CD8-positive, alpha-beta memory T cell (primary cell): ENCODE measurements around the gene KCNIP2. TPM values are rescaled to one million over a fixed set of nuclear protein-coding genes. Genes with fewer than 3 reads are reported as not detected.

ENCODE experiments used
- CTCF ChIA-PET: fragments of 350-600 bp; sonication (Branson Sonifier 250); formaldehyde crosslinking; loops from one replicate; lab custom pipeline; 2021; ENCODE audit warnings: antibody characterized with exemption; lab: Charles Lee
- POLR2A ChIA-PET: fragments of 350-600 bp; sonication (Branson Sonifier 250); formaldehyde crosslinking; loops from one replicate; lab custom pipeline; 2021; ENCODE audit warnings: antibody characterized with exemption; lab: Charles Lee
- DNase-seq, 5 donors: peaks; one replicate each; pipeline versions ENCODE4 v3.0.0 to v3.0.0-alpha.2; 2020 to 2022; ENCODE audit warnings: mixed read lengths in 1 of 5
- H3K27ac ChIP-seq: one replicate; pipeline ENCODE4 v1.7.0; 2013; ENCODE audit warnings: low read depth, mild to moderate bottlenecking, low read length, moderate library complexity
- H3K27me3 ChIP-seq: 2 replicates; pipeline ENCODE4 v1.7.0; 2013; ENCODE audit warnings: low read length, mild to moderate bottlenecking; ENCODE audit not compliant: insufficient read depth, poor library complexity, severe bottlenecking
- H3K36me3 ChIP-seq: 2 replicates; pipeline ENCODE4 v1.7.0; 2013; ENCODE audit warnings: mild to moderate bottlenecking, low read length, moderate library complexity; ENCODE audit not compliant: insufficient read depth
- H3K4me1 ChIP-seq: 2 replicates; pipeline ENCODE4 v1.7.0; 2013; ENCODE audit warnings: mild to moderate bottlenecking, low read length, moderate library complexity; ENCODE audit not compliant: insufficient read depth
- H3K4me3 ChIP-seq: 2 replicates; pipeline ENCODE4 v1.7.0; 2013; ENCODE audit warnings: mild to moderate bottlenecking, low read length
- H3K9me3 ChIP-seq: 2 replicates; pipeline ENCODE4 v1.7.0; 2013; ENCODE audit warnings: mild to moderate bottlenecking, low read length
- H3K27ac Mint-ChIP-seq, 8 donors: one replicate each; pipeline ENCODE4 v1.8.0; 2020 to 2021; ENCODE audit warnings: mixed read lengths in 8 of 8, mild to moderate bottlenecking in 6 of 8, inconsistent platforms in 3 of 8, moderate library complexity in 3 of 8
- H3K27me3 Mint-ChIP-seq, 2 donors: one replicate each; pipeline ENCODE4 v1.8.0; 2020 to 2021; ENCODE audit warnings: mixed read lengths in 2 of 2, mild to moderate bottlenecking in 1 of 2, moderate library complexity in 1 of 2
- H3K36me3 Mint-ChIP-seq, 3 donors: one replicate each; pipeline ENCODE4 v1.8.0; 2020 to 2021; ENCODE audit warnings: mixed read lengths in 3 of 3, inconsistent platforms in 1 of 3, mild to moderate bottlenecking in 1 of 3
- H3K4me1 Mint-ChIP-seq, 3 donors: one replicate each; pipeline ENCODE4 v1.8.0; 2020 to 2021; ENCODE audit warnings: mixed read lengths in 3 of 3, inconsistent platforms in 1 of 3, mild to moderate bottlenecking in 1 of 3
- H3K4me3 Mint-ChIP-seq, 7 donors: one replicate each; pipeline ENCODE4 v1.8.0; 2020 to 2021; ENCODE audit warnings: mixed read lengths in 7 of 7, mild to moderate bottlenecking in 6 of 7, moderate library complexity in 4 of 7, inconsistent platforms in 2 of 7
- H3K9me3 Mint-ChIP-seq, 5 donors: one replicate each; pipeline ENCODE4 v1.8.0; 2020 to 2022; ENCODE audit warnings: mixed read lengths in 5 of 5, mild to moderate bottlenecking in 3 of 5, moderate library complexity in 2 of 5, inconsistent platforms in 1 of 5
- polyA plus RNA-seq: library from polyadenylated mRNA; unstranded; fragments of 300-500 nt; fragmentation: Illumina TruSeq; gene quantifications from one replicate; pipeline ENCODE4 v1.2.3, GENCODE V29; 2021
- total RNA-seq, 2 experiments: library from RNA; stranded (reverse); gene quantifications; one replicate each; pipeline ENCODE4 v1.2.3, GENCODE V29; 2021

KCNIP2 gene
- total and polyA plus RNA-seq, 3 experiments from 2014 or later = 0.96 to 1.0 TPM; not detected in 1

GRCh38 chr10:101848408-101848807, 4.8 kb upstream of the KCNIP2 start:
- Mint-ChIP-seq H3K4me3 (no peak overlapping the region), H3K36me3 (peaks cover 21 to 59% (median 22%) of the 10 kb centered on the region in 3 donors), H3K9me3 (no peaks in the 10 kb centered on the region), H3K27ac (no peak overlapping the region), H3K4me1 (peaks cover 7 to 16% (median 9%) of the 10 kb centered on the region in 3 donors), H3K27me3 (peaks cover 0 to 4% of the 10 kb centered on the region in 2 donors)
- no peak for DNase-seq
- Histone ChIP-seq H3K9me3 (no peaks in the 10 kb centered on the region), H3K4me1 (peaks cover 9% of the 10 kb centered on the region), H3K27me3 (no peaks in the 10 kb centered on the region), H3K4me3 (no peak overlapping the region), H3K36me3 (no peaks in the 10 kb centered on the region), H3K27ac (no peak overlapping the region)
- POLR2A ChIA-PET = no interaction called here
- CTCF ChIA-PET = interaction anchor here (1.3 kb wide), 1 partner anchor 8 kb away, joined by 10 read pairs; no protein-coding TSS in a partner anchor

DNA sequence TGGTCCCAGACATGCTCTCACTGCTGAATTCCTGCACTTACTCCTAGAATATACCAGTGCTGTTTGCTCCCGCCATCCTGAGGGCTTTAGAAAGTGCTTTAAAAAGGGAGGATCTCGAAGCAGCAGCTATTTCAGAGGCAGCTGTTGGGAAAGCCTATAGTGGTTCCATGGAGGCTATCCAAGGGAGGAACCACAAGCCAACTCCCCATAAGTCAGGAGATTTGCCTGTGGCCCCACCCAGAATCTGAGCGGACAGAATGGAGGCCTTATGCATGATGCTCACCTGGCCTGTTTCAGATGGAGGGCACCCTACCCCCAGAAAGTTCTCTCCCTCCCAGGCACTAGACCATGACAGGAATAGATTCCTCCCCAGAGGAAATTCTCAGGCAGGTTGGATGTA, 2.3 kb upstream of the KCNIP2 start:
- ChIA-PET CTCF (interaction anchor here (0.7 kb wide), 1 partner anchor 10 kb away, joined by 5 read pairs; no protein-coding TSS in a partner anchor), POLR2A (interaction anchor here (0.8 kb wide), 1 partner anchor 15 kb away, joined by 3 read pairs; no protein-coding TSS in a partner anchor)
- Histone ChIP-seq H3K36me3 (no peaks in the 10 kb centered on the region), H3K4me3 (no peak overlapping the region), H3K27ac (no peak overlapping the region), H3K9me3 (no peaks in the 10 kb centered on the region), H3K27me3 (no peaks in the 10 kb centered on the region), H3K4me1 (peaks cover 27% of the 10 kb centered on the region)
- Mint-ChIP-seq H3K9me3 (no peaks in the 10 kb centered on the region), H3K27me3 (peaks cover 0 to 7% of the 10 kb centered on the region in 2 donors), H3K27ac (no peak overlapping the region), H3K36me3 (peaks cover 16 to 48% (median 16%) of the 10 kb centered on the region in 3 donors), H3K4me1 (peaks cover 25 to 40% (median 30%) of the 10 kb centered on the region in 3 donors), H3K4me3 (no peak overlapping the region)
- no peak for DNase-seq

- H3K4me1 ChIP-seq = peaks cover 42% of the 10 kb centered on the region
- H3K4me3 Mint-ChIP-seq = peak overlapping the region in 5 of 7 donors; percentile 49 to 95 (median 68)
- H3K9me3 Mint-ChIP-seq = no peaks in the 10 kb centered on the region
- no peaks in the 10 kb centered on the region for H3K36me3 ChIP-seq
- peaks cover 0 to 7% of the 10 kb centered on the region in 2 donors for H3K27me3 Mint-ChIP-seq
- no peaks in the 10 kb centered on the region for H3K9me3 ChIP-seq
- H3K4me1 Mint-ChIP-seq = peaks cover 38 to 59% (median 50%) of the 10 kb centered on the region in 3 donors
- H3K27me3 ChIP-seq = no peaks in the 10 kb centered on the region
- H3K27ac ChIP-seq = no peak overlapping the region
- ChIA-PET POLR2A (interaction anchor here (3.3 kb wide), 1 partner anchor 23 kb away, joined by 24 read pairs; the partner anchor contains the start of gene OGA), CTCF (interaction anchor here (1.0 to 5.3 kb wide), 25 partner anchors 9 to 290 kb away, joined by 3 to 77 read pairs (median 6); partner anchors contain the start of gene OGA)
- DNase-seq = no peak
- H3K27ac Mint-ChIP-seq = peak overlapping the region in 2 of 8 donors; percentile 29 to 70
- H3K4me3 ChIP-seq = no peak overlapping the region
- H3K36me3 Mint-ChIP-seq = peaks cover 0 to 16% (median 7%) of the 10 kb centered on the region in 3 donors
Measured at GRCh38 chr10:101841826-101842225, 1.8 kb downstream of the KCNIP2 start.

- Mint-ChIP-seq H3K27me3 (peaks cover 0 to 7% of the 10 kb centered on the region in 2 donors), H3K4me1 (peaks cover 41 to 62% (median 52%) of the 10 kb centered on the region in 3 donors), H3K27ac (peak overlapping the region in 6 of 8 donors; percentile 65 to 95 (median 82)), H3K4me3 (peak overlapping the region; percentile 82 to 95 (median 88)), H3K9me3 (no peaks in the 10 kb centered on the region), H3K36me3 (peaks cover 0 to 10% (median 2%) of the 10 kb centered on the region in 3 donors)
- POLR2A ChIA-PET = interaction anchor here (0.5 to 3.3 kb wide), 5 partner anchors 9 to 53 kb away, joined by 3 to 24 read pairs (median 7); partner anchors contain the start of gene OGA
- peak overlapping the region; percentile 45 for H3K4me3 ChIP-seq
- H3K27ac ChIP-seq = no peak overlapping the region
- no peaks in the 10 kb centered on the region for H3K36me3 ChIP-seq
- H3K9me3 ChIP-seq = no peaks in the 10 kb centered on the region
- CTCF ChIA-PET = interaction anchor here (0.6 to 5.3 kb wide), 54 partner anchors 8 to 541 kb away, joined by 3 to 77 read pairs (median 4); partner anchors contain the start of genes HPS6, NPM3 and OGA
- DNase-seq = peak; percentile 58 to 82 (median 64)
- H3K27me3 ChIP-seq = no peaks in the 10 kb centered on the region
- peaks cover 48% of the 10 kb centered on the region for H3K4me1 ChIP-seq
Measured at GRCh38 chr10:101840741-101841453, 2.7 kb downstream of the KCNIP2 start.

GRCh38 chr10:101840102-101840684, 3.4 kb downstream of the KCNIP2 start:
- H3K4me1 Mint-ChIP-seq = peaks cover 45 to 67% (median 56%) of the 10 kb centered on the region in 3 donors
- Histone ChIP-seq H3K4me1 (peaks cover 55% of the 10 kb centered on the region), H3K27ac (no peak overlapping the region), H3K9me3 (no peaks in the 10 kb centered on the region), H3K36me3 (no peaks in the 10 kb centered on the region), H3K4me3 (peak overlapping the region; percentile 45), H3K27me3 (no peaks in the 10 kb centered on the region)
- H3K27ac Mint-ChIP-seq = peak overlapping the region in 7 of 8 donors; percentile 65 to 95 (median 76)
- H3K9me3 Mint-ChIP-seq = no peaks in the 10 kb centered on the region
- ChIA-PET POLR2A (interaction anchor here (0.5 to 3.3 kb wide), 6 partner anchors 9 to 460 kb away, joined by 3 to 24 read pairs (median 6); partner anchors contain the start of gene OGA), CTCF (interaction anchor here (0.6 to 5.3 kb wide), 45 partner anchors 8 to 542 kb away, joined by 3 to 77 read pairs (median 5); partner anchors contain the start of genes HPS6, NPM3 and OGA)
- H3K27me3 Mint-ChIP-seq = peaks cover 0 to 5% of the 10 kb centered on the region in 2 donors
- H3K4me3 Mint-ChIP-seq = peak overlapping the region; percentile 82 to 95 (median 88)
- H3K36me3 Mint-ChIP-seq = peaks cover 0 to 3% (median 0%) of the 10 kb centered on the region in 3 donors
- peak in 3 of 5 donors; percentile 23 to 73 (median 29) for DNase-seq

- Histone ChIP-seq H3K4me3 (peak overlapping the region; percentile 59), H3K36me3 (no peaks in the 10 kb centered on the region), H3K27ac (no peak overlapping the region), H3K9me3 (no peaks in the 10 kb centered on the region), H3K4me1 (peaks cover 60% of the 10 kb centered on the region), H3K27me3 (no peaks in the 10 kb centered on the region)
- POLR2A ChIA-PET = interaction anchor here (0.5 to 3.3 kb wide), 5 partner anchors 8 to 461 kb away, joined by 3 to 24 read pairs (median 7); partner anchors contain the start of gene OGA
- Mint-ChIP-seq H3K4me3 (peak overlapping the region; percentile 45 to 95 (median 88)), H3K27ac (peak overlapping the region in 5 of 8 donors; percentile 65 to 92 (median 66)), H3K4me1 (peaks cover 50 to 67% (median 61%) of the 10 kb centered on the region in 3 donors), H3K36me3 (no peaks in the 10 kb centered on the region), H3K9me3 (no peaks in the 10 kb centered on the region), H3K27me3 (peaks cover 0 to 5% of the 10 kb centered on the region in 2 donors)
- CTCF ChIA-PET = interaction anchor here (0.7 to 5.3 kb wide), 9 partner anchors 19 to 292 kb away, joined by 3 to 77 read pairs (median 13); partner anchors contain the start of gene OGA
- peak; percentile 36 to 76 (median 65) for DNase-seq
Measured at GRCh38 chr10:101839416-101840063, 4.1 kb downstream of the KCNIP2 start.

- Mint-ChIP-seq H3K4me1 (peaks cover 51 to 67% (median 61%) of the 10 kb centered on the region in 3 donors), H3K9me3 (no peaks in the 10 kb centered on the region), H3K27me3 (peaks cover 0 to 5% of the 10 kb centered on the region in 2 donors), H3K4me3 (peak overlapping the region; percentile 45 to 95 (median 84)), H3K27ac (peak overlapping the region in 1 of 8 donors; percentile 25), H3K36me3 (no peaks in the 10 kb centered on the region)
- Histone ChIP-seq H3K27ac (no peak overlapping the region), H3K4me1 (peaks cover 60% of the 10 kb centered on the region), H3K4me3 (no peak overlapping the region), H3K27me3 (no peaks in the 10 kb centered on the region), H3K36me3 (no peaks in the 10 kb centered on the region), H3K9me3 (no peaks in the 10 kb centered on the region)
- ChIA-PET POLR2A (interaction anchor here (0.5 to 3.3 kb wide), 4 partner anchors 7 to 168 kb away, joined by 4 to 24 read pairs (median 7); partner anchors contain the start of gene OGA), CTCF (interaction anchor here (0.7 to 5.3 kb wide), 8 partner anchors 20 to 293 kb away, joined by 3 to 77 read pairs (median 16); partner anchors contain the start of gene OGA)
- no peak for DNase-seq
Measured at GRCh38 chr10:101839002-101839401, 4.6 kb downstream of the KCNIP2 start.
